ENCODE measurements around the gene ENTREP1.
"Not testable (repeated sequence)": the region's sequence is repeated elsewhere in the genome, so short reads cannot be mapped to it uniquely, and the experiment has no call there.

Gene ENTREP1

DNA sequence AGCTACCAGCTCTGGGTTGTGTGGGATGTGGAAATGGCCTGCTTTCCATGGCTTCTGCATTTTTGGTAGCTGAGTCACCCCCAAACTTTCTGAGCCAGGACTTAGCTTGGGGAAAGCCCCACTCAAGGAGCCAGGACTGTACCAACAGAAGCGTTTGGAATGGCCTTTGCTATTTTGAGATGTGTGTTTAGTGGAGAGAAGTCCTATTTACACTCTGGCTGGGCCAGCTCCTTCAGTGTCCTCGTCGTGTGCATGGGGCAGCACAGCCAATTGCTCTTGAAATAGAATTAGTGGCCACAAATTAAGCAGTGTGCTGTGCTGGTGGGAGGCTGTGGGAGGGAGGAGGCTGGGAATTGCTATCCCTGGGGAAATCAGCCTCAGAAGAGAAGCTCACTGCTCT is 51.6 kb downstream of the ENTREP1 start:
- no peak for DNase-seq

DNA sequence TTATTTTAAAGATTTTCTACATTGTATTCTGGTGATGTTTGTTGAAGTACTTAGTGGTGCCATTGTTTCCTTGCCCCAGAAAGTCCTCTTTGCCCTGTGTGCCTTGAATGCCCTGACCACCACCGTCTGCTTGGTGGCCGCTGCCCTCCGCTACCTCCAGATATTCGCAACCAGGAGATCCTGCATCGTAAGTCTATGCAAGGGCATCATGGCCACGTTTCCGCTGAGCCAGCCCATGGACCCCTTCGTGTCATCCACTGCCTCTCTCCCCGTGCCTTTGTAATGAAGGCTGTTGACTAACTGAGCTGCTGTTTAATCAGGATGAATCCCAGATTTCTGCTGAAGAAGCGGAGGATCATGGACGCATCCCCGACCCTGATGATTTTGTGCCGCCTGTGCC is 52.3 kb downstream of the ENTREP1 start:
- DNase-seq, result no peak

DNA sequence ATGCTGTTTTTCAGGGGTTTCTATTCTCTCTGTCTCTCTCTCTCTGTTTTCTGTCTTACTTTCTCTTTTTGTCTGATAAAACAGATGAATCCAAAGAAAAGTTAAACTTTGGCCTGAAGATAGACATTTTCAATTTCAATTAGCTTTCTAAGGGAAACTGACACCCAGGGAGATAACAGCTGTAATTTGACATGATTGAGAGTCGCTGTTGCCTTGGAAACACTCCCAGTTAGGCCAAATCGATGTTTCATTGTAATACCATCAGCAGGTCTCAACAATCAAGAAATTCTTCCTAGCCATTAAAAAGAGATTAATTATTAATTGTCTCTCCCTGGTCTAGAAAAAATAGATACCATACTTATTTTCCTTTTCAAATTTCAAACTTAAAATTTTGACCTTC is 53.0 kb downstream of the ENTREP1 start:
- DNase-seq, result no peak

DNA sequence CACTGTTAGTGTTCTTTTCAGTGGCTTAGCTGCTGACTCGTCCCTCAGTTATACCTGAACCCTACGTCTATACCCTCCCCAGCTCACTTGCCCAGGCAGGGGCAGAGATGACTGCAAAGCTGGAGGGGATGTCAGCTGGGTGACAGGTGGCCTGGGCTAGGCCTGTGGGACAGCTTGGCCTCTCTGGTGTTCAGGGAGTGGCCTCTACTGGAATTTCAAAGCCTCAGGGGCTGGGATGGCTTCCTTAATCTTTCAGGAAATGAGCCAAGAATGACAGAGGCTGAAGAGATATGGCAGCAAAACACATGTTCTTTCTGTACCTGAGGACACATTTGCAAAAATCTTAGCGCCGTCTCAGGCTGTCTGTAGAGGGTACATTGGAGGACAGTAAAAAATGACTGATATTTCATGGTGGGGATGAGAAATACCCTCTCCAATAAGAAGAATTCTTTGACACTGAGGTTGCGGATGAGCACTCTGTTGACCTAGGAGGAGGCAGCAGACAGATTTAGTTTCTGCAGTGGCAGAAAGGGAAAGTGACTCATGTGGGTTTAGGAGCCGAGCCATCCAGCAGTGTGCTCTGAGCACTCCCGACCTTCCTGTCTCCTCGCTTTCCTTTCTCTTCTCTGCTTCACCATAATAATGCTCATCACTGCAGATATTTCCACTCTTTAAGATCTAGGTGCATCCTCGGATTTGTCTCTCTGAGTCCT is 54.4 kb downstream of the ENTREP1 start:
- DNase-seq, result no peak

DNA sequence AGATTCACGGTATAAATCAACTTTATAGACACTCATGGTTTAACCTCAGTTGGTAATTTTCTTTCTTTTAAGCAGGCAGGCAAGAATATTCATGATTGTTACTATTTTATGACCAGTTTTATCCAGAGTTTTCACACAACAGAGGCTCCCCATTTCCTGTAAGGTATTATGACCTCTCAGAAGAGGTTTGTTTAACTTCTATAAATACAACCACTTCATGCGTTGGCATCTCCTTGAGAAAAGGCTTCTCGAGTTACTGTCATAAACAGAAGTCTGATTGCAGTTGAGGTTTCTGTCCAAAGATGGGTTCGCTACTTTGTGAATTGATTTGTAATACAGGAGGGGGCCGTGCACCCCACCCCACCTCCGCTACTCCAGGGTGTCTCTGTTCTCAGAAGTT is 55.3 kb downstream of the ENTREP1 start:
- DNase-seq, result no peak

DNA sequence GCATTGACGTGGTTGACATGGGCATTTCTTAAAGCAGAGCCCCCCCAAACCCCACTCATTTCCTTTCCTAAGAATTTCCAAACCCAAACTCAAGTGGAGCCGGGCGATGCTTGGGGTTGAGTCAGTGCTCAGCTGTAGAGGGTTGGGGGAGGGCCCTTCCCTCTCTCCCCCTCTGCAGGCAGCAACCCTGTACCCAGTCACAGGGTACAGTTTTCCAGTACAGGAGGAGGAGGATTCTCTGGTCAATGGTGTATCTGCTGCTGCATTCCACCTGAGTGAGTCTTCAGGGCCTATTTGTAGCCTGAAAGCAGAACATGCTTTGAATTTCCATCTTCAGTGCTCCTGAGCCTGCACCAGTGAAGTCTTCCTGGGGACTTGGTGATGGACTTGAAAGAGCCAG is 55.8 kb downstream of the ENTREP1 start:
- DNase-seq, result no peak

DNA sequence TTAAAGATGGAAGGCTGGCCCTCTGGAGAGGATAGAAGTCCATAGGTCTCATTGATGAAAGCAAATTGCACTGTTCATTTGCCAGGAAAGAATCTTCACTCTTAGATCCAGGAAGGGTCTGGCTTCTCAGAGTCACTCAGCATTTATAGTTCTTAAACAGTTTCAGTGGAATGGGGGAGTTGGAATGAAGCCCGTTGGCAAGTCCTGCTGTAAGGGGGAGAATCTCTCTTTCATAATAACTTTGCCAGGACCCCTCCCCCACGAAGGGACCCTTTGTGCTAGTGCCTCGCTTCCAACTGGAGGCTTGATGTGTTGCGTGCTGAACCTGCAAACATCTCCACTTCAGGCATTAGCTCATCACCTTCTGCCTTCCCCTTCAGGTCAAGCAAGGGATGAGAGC is 57.1 kb downstream of the ENTREP1 start:
- no peak for DNase-seq

DNA sequence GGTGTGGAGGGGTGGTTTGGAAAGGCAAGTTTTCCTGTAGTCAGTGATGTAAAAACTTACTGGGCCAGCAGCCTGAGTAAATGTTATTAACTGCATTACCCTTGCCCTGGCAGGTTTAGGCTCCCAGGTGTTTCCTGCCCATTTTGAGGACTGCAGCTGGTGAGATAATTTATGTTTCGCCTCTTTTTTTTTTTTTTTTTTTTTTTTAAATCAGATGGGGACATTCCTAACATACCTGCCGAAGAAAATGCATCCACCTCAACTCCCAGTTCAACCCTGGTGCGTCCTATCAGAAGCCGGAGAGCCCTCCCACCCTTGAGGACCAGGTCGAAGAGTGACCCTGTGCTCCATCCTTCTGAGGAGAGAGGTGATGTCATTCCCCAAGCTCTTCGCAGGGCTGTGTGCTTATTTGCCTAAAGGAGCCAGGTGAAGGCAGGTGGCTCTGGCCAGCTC is 60.6 kb downstream of the ENTREP1 start:
- no peak for DNase-seq

DNA sequence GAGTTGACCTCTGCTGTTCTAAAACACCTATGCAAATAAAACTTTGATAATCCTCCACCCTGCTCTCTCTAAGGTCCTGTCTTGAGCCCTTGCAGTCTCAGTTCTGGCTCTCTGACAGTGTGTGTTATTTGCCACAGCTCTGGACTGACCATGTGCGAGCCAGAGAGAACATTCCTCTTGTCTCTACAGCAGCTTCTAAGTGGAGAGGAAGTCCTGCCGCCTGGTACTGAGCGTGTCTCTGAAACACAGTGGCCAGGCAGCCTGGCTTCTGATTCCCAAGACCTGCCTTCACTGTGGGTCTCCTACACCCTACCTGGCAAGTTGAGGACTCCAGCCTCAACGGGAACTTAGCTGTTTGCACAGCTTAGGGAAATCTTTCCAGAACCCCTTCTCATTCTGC is 61.6 kb downstream of the ENTREP1 start:
- no peak for DNase-seq

DNA sequence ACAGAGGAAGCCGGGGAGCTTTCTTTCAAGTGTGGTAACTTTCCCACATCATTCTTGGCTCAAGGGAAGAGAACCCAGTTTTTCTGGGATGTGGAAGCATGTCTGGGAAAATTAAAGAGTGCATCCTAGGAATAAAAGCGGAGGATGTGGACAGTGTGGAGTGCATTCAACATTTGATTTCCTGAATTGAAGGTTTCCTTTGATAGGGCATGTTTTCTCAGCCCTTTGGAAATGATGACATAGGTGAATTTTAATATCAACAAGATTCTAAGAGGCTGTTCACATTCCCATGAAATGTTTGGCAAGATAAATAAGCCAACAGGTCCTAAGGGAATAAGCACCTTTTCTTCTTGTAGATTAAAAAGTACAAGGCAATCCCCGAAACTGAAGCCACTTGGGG is 63.6 kb downstream of the ENTREP1 start:
- DNase-seq, result no peak

DNA sequence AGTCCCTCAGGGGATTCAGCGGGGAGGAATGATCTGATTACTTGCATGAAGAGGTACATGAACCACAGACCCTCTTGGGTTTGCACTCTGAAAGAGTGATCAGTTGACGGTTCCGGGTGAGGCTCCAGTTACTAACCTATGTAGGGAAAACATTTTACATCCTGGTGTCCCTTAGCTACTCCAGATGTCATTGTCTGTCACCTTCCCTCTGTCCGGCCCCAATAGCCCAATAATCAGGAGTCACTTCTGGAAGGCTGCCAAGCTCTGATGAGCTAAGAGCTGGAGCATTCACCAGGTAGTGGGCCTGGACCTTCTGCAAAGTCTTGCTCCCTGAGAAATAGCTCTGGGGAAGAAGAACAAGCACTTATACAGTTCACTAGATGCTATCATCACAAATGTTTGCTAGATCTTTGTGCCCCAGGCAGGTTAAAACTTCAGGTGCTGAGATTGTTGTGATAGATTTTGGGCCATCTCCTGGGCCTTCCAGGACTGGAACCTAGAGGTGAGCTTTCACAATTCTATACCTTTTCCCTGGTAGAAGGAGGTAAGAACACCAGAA is 64.5 kb downstream of the ENTREP1 start:
- DNase-seq, result no peak

DNA sequence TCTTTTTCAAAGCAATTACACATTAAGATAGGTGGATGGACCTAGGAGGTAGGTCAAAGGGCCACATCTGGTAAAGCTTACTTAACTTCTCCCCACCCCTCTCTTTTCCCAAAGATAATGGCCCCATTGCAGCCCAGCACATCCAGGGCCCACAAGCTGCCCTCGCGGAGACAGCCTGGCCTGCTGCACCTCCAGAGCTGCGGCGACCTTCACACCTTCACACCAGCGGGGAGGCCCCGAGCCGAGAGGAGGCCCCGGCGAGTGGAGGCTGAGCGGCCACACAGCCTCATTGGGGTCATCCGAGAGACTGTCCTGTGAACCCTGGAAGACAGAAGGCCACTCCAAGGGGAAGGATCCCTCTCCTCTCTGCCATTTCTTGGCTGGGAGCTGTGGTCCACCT is 66.5 kb downstream of the ENTREP1 start:
- no peak for DNase-seq

DNA sequence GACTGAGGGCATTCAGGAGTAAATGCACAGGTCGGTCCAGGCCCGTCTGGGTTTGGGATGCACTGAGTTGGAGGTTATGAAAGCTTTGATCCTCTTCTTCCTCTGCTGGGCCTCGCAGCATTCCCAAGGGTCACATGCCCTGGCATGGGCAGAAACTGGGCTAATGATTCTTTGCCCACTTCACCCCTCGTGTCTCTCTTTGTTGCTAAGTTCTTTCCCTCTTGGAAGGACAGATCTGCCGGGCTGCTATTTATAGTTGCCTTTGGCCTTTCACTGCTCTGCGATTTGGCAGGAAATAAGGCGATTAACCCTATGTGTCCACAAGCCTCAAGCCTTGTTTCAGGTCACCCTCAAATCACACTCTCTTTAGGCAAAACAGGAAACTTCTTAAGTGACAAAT is 66.9 kb downstream of the ENTREP1 start:
- DNase-seq, result no peak

DNA sequence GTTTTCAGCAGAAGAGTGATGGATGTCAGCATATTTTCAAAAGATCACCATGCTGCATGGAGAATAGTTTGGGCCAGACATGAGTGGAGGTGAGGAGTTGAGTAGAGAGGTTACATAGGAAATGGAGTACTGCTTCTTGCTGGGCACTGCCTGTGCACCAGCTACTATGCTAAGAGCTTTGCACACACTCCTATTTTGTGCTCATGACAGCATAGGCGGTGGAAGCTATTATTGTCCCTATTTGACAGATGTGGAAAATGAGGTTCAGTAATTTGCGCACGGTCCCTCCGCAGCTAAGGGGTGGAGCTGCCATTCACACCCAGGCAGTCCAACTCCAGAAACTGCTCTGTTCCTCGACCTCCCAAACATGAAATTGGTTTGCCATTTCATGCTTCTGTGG is 67.8 kb downstream of the ENTREP1 start:
- DNase-seq, result no peak

DNA sequence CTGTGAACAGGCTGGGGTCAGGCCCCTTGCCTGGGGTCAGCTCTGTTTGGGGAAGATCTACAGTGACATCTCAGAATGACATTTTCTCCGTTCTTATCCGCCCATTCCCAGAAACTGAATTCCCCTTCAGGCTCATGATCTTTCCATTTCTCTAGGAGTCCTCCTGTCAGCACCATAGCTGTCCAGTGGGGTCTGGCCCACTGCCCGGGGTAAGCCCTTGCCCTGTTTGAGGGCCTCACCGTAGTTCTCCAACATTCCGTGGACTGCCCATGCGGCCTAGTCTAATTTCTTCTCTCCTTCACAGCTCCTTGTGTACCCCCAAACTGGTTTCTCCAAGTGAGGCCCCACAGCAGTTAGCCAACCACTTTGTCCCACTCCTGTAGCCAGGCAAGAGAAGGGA is 68.4 kb downstream of the ENTREP1 start:
- no peak for DNase-seq

DNA sequence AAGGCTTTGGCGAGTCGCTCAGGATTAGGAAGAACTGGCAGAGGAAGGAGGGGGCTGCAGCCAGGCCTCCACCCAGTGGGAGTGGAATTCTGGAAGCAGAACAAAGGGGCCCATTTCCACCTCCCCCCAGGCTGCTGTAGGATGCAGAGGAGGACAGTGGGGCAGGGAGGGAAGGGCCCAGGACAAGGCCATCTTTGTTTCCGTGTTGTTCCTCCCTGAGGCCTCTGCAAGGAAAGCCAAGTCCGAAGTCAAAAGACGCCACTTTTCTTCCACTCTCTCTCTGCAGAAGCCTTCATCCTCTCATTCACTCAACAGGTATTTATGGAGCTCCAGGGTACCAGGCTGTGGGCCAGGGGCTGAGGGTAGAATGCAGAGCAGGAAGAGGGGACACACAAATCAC is 70.7 kb downstream of the ENTREP1 start:
- DNase-seq, result no peak

DNA sequence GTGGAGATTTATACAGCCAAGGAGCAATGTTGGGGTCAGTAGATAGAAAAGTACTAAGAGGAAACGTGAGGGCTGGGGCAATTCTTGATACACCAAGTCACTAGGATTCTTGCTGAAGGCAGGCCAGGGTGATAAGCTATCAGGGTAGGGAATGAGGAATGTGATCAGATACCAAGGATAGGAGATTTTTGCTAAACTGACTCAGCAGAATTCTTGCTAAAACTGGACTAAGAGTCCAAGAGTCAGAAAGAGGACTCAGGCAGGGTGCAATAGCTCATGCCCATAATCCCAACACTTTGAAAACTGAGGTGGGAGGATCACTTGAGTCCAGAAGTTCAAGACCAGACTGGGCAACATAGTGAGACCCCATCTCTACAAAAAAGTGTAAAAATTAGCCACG is 71.7 kb downstream of the ENTREP1 start:
- no peak for DNase-seq

DNA sequence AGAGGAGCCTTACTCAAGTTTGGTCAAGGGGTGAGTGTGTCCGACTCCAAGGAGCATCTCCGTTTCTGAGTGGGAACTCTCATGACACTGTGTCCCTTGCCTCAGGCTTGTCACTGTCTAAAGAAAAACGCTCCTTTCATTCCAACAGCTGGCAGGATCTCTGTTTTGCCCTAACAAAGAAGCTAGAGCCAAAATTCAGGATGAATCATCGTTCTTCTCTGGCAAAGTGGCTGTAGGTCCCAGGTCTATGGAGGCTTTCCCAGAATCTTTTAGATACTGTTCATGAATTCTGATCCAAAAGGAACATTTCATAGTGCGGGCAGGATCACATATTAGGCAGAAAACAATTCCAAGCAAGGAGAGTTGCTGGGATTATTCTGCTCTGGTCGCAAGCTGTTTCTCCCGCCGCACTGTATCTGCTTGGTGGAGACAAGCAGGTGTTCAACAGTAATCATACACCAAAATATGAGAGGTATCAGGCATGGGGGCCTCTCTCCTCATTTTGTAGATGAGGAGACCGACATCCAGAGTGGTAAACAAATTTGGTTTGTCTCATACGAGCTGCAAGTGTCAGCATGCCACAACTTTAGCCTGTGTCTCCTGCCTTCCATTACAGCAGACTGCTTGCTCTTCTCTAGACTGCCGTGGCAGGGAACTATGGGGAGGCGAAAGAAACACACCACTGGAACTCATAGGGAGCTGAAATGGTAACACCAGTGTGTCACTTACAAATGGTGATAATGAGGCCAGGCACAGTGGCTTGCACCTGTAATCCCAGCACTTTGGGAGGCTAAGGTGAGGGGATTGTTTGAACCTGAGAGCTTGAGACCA is 72.6 kb downstream of the ENTREP1 start:
- no peak for DNase-seq

DNA sequence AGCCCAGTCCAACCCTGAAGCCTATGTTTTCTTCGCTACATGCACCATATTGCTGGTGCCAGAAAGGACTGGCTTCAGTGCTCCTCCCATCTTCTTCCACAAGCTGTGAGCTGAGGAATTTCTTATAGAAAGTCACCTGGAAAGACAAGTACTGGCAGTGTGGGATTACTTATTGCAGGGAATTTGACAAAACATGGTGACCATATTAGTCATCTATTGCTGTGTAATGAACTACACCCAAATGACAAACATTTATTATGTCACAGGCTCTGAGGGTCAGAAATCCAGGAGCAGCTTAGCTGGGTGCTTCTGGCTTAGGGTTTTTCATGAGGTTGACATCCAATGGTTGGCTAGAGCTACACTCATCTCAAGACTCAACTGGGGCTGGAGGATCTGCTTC is 75.5 kb downstream of the ENTREP1 start:
- no peak for DNase-seq

DNA sequence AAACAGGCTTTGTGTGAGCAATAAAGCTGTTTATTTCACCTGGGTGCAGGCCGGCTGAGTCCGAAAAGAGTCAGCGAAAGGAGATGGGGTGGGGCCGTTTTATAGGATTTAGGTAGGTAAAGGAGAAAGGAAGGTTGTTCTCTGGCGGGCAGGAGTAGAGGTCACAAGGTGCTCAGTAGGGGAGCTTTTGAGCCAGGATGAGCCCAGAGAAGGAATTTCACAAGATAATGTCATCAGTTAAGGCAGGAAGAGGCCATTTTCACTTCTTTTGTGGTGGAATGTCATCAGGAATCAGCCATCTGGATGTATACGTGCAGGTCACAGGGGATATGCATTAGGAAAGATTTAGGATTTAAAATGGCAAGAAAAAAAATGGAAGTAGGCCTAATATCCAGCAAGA is 84.9 kb downstream of the ENTREP1 start:
- DNase-seq, result not testable (repeated sequence)

DNA sequence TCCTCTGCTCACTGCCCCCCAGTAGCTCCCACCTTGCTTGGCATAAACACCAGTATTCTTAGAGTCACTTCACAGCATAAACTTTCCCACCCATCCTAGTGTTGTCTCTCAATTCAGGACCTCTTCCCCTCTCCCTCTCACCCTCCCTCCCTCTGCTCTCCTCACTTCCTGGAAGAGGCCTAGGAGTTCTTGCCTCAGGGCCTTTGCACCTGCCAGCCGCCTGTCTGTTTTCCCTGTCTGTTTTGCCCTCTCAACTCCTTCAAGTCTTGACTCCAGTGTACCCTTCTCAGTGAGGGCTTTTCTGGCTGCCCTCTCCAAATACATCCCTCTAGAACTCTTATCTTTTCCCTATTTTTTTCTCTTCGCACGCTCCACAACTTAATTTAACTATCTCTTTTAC is 86.2 kb downstream of the ENTREP1 start:
- no peak for DNase-seq

DNA sequence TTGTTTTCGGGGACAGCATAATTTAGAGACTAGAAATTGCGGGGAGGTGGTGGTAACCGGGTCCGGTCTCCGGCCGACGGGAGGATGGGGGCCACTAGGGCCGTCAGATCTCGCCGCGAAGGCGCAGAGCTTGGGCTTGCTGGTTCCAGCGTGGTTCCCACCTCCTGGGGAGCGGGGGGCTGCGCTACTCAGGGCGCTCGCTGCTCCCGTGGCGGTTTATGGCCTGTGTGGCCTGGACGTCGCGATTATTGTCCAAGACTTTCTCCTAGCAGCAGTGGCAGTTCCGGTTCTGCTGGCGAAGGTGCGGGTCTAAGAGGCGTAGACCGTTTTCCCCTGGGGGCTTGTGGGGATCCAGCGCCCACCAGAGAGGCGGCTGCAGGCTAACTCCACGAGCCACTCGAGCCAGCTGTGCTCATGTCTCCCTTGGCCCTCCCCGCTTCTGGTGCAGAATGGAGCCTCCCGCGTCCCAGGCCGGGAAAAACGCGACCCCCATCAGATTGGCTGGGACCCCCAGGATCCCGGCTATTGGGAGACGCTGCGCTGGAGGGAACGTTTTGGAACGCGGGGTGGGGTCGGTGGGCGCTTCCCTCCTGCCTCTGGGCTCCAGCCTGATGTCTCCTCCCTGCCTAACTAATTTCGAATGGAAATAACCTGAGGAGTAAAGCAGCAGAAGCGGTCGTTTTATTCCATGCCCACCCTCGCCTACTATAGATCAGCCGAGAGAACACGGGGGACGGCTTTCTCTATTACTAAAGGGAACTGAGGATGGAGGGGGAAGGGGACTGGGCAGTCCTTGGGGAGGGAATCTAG is 87.1 kb downstream of the ENTREP1 start:
- no peak for DNase-seq

DNA sequence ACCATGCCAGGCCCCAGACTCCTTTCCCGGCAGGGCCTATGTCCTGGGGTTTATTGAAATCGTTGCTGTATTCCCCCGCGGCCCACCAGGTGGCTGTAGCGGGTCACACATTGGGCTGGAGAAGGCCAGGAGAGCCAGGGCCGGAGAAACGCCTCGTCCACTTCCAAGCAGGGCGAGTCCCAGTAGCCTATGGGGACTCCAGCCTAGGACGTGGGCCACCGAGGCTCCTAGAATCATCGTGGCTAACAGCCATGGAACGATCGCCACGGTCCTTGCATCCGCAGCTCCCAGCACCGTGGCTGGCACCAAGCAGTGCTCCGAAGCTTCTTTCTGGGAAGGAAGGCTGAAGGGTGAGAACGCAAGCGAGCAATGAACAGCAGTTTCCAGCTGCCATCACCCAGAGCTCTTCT is 87.7 kb downstream of the ENTREP1 start:
- no peak for DNase-seq
